Ascending aorta (tissue), 2 donors: ENCODE results near the gene RASGEF1C. TPM values are rescaled to one million over a fixed set of nuclear protein-coding genes. Genes with fewer than 3 reads are reported as not detected.

Experiments
- DNase-seq, 2 donors: peaks; one replicate each; pipeline ENCODE4 v3.0.0-alpha.2; 2019; ENCODE audit warnings: low spot score in 2 of 2
- H3K27ac ChIP-seq, 2 donors: fragments of 200-600 bp; sonication (generic); one replicate each; pipeline ENCODE4 v1.5.1; 2016 to 2017; ENCODE audit warnings: mild to moderate bottlenecking in 1 of 2
- H3K27me3 ChIP-seq: fragments of 200-600 bp; sonication (generic); one replicate; pipeline ENCODE4 v1.5.1; 2017
- H3K36me3 ChIP-seq, 2 donors: fragments of 200-600 bp; sonication (generic); one replicate each; pipeline ENCODE4 v1.5.1; 2016
- H3K4me1 ChIP-seq, 2 donors: fragments of 200-600 bp; sonication (generic); one replicate each; pipeline ENCODE4 v1.5.1; 2016 to 2017; ENCODE audit warnings: mild to moderate bottlenecking in 1 of 2
- H3K4me3 ChIP-seq, 2 donors: fragments of 200-600 bp; sonication (generic); one replicate each; pipeline ENCODE4 v1.5.1; 2016 to 2017; ENCODE audit warnings: mild to moderate bottlenecking in 1 of 2
- H3K9me3 ChIP-seq, 2 donors: fragments of 200-600 bp; sonication (generic); one replicate each; pipeline ENCODE4 v1.5.1; 2016
- CTCF ChIP-seq, 3 experiments: fragments of 200-600 bp in 2 of 3; fragments of 450-650 bp in 1 of 3; sonication (generic) in 2 of 3; IDR thresholded peaks; one replicate each; pipeline ENCODE4 v1.5.1; 2016 to 2019; ENCODE audit warnings: antibody characterized with exemption in 3 of 3, mild to moderate bottlenecking in 1 of 3, moderate library complexity in 1 of 3
- intact Hi-C: fragments of 100-400 bp; cut with DNase I; formaldehyde crosslinking; loops from one replicate; pipeline ENCODE4 v1.15.1; 2023
- total RNA-seq: library from RNA; depleted of rRNA; stranded (reverse); fragments of >200 nt; gene quantifications from one replicate; pipeline ENCODE4 v1.1.0, GENCODE V29; 2016

The RASGEF1C gene
- total RNA-seq, 1 donor from 2014 or later = not detected

GRCh38 chr5:180104168-180104530 lies 104.9 kb downstream of the RASGEF1C start:
- Histone ChIP-seq H3K9me3 (peaks cover 0 to 11% of the 10 kb centered on the region in 2 donors), H3K27ac (no peak overlapping the region), H3K4me3 (no peak overlapping the region), H3K4me1 (no peaks in the 10 kb centered on the region), H3K27me3 (no peaks in the 10 kb centered on the region), H3K36me3 (no peaks in the 10 kb centered on the region)
- no peak for DNase-seq
- TF ChIP-seq CTCF (IDR thresholded peaks at IDR 0.05) = no peak
- intact Hi-C loops = no loop called here

GRCh38 chr5:180103487-180104167 lies 105.4 kb downstream of the RASGEF1C start:
- no peaks in the 10 kb centered on the region for H3K27me3 ChIP-seq
- TF ChIP-seq CTCF (IDR thresholded peaks at IDR 0.05) = no peak
- DNase-seq = no peak
- H3K4me3 ChIP-seq = no peak overlapping the region
- H3K9me3 ChIP-seq = peaks cover 0 to 11% of the 10 kb centered on the region in 2 donors
- intact Hi-C loops = no loop called here
- no peaks in the 10 kb centered on the region for H3K4me1 ChIP-seq
- H3K27ac ChIP-seq = no peak overlapping the region
- H3K36me3 ChIP-seq = no peaks in the 10 kb centered on the region

- Histone ChIP-seq H3K27me3 (no peaks in the 10 kb centered on the region), H3K27ac (no peak overlapping the region), H3K4me1 (no peaks in the 10 kb centered on the region), H3K4me3 (no peak overlapping the region), H3K36me3 (no peaks in the 10 kb centered on the region), H3K9me3 (peaks cover 0 to 9% of the 10 kb centered on the region in 2 donors)
- no peak for TF ChIP-seq CTCF (IDR thresholded peaks at IDR 0.05)
- intact Hi-C loops = no loop called here
- DNase-seq = no peak
Observed at GRCh38 chr5:180102636-180103035, 106.4 kb downstream of the RASGEF1C start.

DNA sequence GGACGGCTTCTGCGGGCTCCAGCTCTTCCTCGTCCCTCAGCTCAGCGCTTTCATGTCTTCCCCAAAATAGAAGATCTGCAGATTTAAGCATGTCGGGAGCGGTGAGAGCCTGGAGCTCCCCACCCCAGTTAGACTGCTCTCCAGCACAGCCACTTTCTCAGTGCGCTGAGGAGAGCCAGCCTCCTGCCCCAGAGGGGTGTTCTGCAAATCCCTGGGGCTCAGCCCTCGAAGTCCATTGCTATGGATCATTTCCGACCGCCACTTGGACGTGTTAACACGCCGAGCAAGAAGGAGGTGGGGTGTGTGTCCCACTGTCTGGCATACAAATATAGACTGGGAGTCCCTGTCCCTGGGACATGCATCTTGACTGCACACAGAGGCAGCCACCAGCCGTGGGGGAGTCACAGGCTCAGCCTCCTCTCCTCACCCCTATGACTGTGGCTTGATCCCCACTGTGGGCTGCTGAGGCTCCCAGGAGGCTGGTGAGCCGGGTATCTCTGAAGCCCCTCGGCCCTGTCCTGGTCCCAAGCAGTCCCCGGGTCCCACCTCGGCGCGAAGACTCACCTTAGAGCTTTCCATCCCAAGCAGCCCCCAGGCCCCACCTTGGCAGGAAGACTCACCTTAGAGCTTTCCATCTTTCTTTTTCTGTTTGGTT lies 107.4 kb downstream of the RASGEF1C start:
- Histone ChIP-seq H3K4me3 (no peak overlapping the region), H3K36me3 (no peaks in the 10 kb centered on the region), H3K27me3 (no peaks in the 10 kb centered on the region), H3K27ac (no peak overlapping the region), H3K4me1 (no peaks in the 10 kb centered on the region), H3K9me3 (no peaks in the 10 kb centered on the region)
- peak in 1 of 2 donors; percentile 37 for DNase-seq
- intact Hi-C loops = no loop called here
- no peak for TF ChIP-seq CTCF (IDR thresholded peaks at IDR 0.05)

DNA sequence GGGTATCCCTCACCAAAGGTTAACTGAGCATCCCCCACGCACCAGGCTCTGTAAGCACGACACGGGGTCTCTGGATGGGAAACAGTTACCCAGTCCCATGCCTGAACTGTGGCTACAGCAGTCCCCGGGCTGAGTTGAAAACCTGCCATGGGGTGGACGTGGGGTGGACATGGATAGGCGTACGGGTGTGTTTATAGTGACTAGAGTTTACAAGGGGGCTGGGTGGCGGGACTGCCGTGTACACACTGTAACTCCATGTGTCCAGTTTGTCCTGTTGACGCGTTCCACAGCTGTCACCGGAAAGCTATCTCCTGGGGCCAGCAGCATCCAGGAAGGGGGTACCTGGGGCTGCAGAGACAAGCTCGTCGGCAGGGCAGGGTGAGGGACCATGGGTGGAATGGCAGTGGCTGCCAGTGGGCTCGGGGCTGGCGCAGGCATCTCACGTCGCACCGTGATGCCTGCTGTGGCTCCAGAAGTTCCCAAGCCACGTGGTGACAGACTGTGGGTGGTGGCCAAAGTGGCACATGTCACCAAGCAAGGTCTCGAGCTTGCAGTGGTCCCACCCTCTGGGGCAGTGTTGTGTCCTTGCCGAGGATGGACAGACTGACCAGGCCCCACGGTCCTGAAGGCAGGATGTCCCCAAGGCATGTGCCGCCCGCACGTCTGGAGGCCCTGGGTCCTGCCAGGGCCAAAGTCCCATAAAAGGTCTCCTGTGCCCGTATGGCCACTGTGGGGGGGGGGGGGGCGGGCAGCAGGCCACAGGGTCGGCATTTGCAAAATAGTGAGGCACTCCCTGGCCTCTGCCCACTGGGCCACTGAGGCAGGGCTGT lies 108.2 kb downstream of the RASGEF1C start:
- no peak overlapping the region for H3K4me3 ChIP-seq
- H3K27me3 ChIP-seq = no peaks in the 10 kb centered on the region
- no peaks in the 10 kb centered on the region for H3K4me1 ChIP-seq
- no peaks in the 10 kb centered on the region for H3K9me3 ChIP-seq
- DNase-seq = peak in 1 of 2 donors; percentile 54
- intact Hi-C loops = no loop called here
- no peak for TF ChIP-seq CTCF (IDR thresholded peaks at IDR 0.05)
- no peak overlapping the region for H3K27ac ChIP-seq
- no peaks in the 10 kb centered on the region for H3K36me3 ChIP-seq
